MM.1S (cell line): Measurements from ENCODE around the gene CACNA1C.

Source experiments
- EZH2 ChIP-seq: fragments of 300-600 bp; sonication (generic); optimal IDR thresholded peaks from 2 replicates; pipeline ENCODE3; 2017; ENCODE audit warnings: low read depth, mild to moderate bottlenecking, antibody characterized with exemption, low read length, mixed read lengths
- EZH2phosphoT487 ChIP-seq: fragments of 300-600 bp; sonication (generic); IDR thresholded peaks from 2 replicates; pipeline ENCODE4 v1.6.1; 2018; ENCODE audit warnings: antibody characterized with exemption, low read length
- TF ChIP-seq, protein P1 (sequence below): fragments of 300-600 bp; sonication (generic); IDR thresholded peaks from 2 replicates; pipeline ENCODE4 v1.5.1; 2016; ENCODE audit warnings: antibody characterized with exemption, low read length, mixed read lengths

DNA sequence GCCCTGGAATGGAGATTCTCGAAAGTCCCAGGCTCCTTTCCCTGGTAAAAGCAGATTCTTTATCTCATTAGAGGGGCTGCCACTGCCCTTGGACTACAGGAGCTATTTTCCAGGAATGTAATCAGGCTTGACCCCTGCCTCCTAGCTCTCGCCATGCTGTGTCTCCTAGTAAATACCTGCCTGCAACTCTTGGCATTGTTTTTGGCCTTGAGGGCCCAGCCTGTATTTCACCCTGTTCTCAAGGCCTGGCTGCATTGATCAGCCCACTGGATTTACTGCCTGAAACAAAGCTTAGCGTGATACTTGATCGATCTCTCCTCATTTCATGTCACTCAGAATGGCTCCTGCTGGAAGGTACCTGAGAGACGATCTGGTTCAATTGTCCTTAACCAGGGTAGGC, 273.7 kb downstream of the CACNA1C start:
- TF ChIP-seq, protein P1, sequence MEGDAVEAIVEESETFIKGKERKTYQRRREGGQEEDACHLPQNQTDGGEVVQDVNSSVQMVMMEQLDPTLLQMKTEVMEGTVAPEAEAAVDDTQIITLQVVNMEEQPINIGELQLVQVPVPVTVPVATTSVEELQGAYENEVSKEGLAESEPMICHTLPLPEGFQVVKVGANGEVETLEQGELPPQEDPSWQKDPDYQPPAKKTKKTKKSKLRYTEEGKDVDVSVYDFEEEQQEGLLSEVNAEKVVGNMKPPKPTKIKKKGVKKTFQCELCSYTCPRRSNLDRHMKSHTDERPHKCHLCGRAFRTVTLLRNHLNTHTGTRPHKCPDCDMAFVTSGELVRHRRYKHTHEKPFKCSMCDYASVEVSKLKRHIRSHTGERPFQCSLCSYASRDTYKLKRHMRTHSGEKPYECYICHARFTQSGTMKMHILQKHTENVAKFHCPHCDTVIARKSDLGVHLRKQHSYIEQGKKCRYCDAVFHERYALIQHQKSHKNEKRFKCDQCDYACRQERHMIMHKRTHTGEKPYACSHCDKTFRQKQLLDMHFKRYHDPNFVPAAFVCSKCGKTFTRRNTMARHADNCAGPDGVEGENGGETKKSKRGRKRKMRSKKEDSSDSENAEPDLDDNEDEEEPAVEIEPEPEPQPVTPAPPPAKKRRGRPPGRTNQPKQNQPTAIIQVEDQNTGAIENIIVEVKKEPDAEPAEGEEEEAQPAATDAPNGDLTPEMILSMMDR = no peak
- no peak for TF ChIP-seq EZH2
- TF ChIP-seq EZH2phosphoT487 = no peak
